HG03457 (cell line): Measurements from ENCODE around the gene KCNJ4.

Experiments
- ATAC-seq: cut with Tn5 transposase; IDR thresholded peaks from one replicate; pipeline ENCODE4 v1.9.1; 2021; ENCODE audit warnings: moderate number of reproducible peaks; ENCODE audit not compliant: unreplicated experiment

Gene KCNJ4

DNA sequence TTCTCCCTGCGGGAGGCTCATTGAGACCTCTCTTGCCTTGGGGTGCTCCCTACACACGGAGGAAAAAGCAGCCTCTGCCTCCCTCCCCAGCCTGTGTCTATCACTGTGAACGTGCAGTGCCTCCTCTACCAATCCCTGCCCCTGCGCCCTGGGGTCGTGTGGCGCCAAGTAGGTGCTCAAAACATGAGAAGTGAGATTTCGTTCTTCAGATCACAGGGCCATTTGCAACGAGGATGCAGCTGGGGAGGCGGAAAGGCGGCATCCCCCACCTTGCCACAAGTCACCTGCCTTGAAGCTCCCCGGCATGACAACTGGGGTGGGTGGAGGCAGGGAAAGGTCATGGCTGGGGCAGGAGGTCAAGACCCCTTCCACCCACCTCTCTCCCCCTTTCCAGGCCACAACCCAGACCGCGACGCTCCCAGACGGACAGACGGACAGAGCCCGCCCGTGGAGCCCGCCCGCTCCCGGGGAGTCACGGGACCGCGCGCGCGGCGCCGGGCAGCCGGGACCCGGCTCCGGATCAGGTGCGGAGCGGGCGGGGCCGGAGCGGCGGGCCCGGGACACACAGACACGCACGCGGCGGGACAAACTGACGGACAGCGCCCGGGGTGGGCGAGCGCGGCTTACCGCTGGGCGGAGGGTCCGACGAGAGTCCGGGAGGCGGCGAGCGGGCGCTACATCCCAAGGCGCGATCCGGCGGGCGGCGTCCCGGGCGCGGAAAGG, 485 bp downstream of the KCNJ4 start:
- no peak for ATAC-seq

DNA sequence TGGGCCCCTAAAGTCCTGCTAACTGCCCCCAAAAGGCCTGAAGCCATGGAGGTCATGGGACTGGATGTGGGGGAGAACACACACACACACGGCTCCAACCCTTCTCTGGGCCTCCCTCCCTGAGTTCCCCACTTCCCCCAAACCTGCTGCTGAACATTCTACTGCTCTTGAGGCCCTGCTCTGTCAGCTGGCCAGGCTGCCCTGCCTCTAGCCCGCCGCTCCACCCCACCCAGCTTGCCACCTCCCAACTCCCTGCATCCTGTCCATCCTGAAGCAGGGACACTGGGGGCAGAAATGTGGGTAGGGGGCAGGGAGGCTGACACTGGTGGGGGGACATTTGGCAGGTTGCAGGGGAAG, 1.0 kb downstream of the KCNJ4 start:
- no peak for ATAC-seq

DNA sequence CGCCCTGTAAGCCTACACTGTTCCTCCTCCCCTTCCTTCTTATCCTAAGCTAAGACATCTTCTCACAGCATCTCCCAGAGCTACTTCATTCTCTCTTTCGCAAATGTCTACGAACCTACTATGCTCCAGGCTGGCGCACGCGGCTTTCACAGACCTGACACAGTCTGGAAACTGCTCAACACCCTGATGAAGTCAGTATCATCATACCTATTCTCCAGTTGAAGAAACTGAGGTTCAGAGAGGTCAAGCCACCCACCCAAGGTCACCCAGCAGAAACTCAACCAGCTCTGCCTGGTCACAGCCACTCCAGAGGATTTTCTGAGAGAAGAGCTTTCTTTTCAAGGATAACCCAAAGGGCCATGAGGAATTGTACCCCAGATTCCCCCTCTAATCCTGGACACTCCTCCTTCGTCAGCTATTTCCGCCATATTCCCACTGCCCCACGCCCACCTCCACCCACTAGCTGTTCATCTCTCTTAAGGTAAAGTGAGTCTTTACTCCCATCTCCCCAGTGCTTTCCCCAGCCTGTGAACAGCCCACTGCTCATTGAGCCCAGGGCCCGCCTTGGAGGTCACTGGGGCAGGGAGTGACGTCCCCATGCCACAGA, 1.8 kb downstream of the KCNJ4 start:
- no peak for ATAC-seq

DNA sequence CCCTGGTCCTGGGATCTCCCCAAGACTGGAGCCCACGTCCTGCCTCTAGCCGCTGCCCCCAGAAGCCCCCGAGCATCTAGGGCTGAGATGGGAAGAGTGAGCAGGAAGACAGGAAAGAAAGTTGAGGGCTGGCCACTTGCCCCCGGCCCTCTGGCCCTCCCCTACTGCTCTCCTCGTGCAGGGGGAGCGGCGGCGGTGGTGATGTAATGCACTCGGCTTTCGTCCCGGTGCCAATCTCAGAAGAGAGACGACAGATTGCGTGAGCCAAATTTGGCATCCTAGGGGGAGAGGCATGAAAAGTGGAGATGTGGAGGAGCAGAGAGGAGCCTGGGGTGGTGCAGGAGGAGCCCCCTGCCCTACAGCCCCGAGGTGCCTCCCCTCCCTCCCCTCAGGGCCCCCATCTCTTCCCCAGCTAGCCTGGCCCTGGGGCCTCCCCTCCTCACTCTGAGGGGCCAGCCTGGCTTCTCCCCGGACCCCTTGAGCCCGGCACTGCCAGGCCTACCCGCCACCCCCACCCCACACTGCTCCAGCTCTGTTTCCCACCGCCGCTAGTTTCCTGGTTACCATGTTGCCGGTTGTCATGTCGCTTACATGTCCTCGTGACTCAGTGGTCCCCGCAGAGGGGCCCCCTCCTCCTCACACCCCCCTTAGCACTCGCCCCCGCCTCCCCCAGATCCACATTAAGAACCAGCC, 2.5 kb downstream of the KCNJ4 start:
- no peak for ATAC-seq

DNA sequence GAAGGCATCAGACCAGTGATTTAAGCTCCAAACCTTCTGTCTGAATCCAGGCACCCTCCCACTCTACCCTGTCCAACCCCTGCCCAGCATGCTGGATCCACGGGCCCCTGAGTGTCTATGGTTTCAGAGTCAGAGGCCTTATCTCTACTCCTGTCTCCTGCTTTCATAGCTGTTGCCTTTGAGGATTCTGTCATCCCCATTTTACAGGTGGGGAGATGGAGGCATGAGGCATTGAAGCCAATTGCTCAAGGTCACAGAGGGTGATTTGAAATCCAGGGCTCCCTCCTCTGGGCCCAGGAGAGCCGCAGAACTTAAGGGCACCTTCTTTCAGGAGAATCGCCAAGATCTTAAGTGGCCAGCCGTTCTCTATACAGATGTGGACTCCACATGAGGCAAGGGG, 3.1 kb downstream of the KCNJ4 start:
- no peak for ATAC-seq

GRCh38 chr22:38451404-38451803, 3.6 kb downstream of the KCNJ4 start:
- ATAC-seq = no peak

DNA sequence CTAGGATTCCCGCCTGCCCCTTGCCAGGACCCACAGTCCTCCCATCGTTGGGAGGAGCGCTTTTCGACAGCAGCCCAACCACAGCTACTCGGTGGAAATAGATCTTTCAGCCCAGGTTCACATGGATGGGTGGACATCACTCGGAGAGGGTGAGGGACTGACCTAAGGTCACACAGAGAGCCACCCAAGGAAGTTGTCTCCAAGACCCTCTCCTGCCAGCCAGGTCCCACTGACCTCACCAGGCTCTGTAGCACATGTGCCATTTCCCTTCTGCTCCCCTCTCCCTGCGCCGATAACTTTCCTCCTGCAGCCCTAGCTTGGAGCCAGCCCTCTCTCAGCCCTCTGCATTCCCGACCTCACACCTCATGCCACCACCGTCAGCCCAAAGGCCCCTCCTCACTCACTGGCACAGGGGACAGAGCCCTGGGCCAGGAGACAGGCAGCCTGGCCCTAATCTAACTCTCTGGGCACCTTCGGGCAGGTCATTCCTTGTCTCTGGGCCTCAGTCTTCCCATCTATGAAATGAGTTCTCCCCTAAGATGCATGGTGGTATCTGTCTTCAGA, 4.7 kb downstream of the KCNJ4 start:
- no peak for ATAC-seq

- no peak for ATAC-seq
These were observed 5.2 kb downstream of the KCNJ4 start for GRCh38 chr22:38449776-38450175.

- no peak for ATAC-seq
These were observed 5.9 kb downstream of the KCNJ4 start for GRCh38 chr22:38448945-38449745.

- ATAC-seq = no peak
These were observed 8.9 kb downstream of the KCNJ4 start for GRCh38 chr22:38446018-38446601.

GRCh38 chr22:38444783-38445182, 10.2 kb downstream of the KCNJ4 start:
- ATAC-seq = no peak

GRCh38 chr22:38443628-38444521, 11.1 kb downstream of the KCNJ4 start:
- no peak for ATAC-seq

DNA sequence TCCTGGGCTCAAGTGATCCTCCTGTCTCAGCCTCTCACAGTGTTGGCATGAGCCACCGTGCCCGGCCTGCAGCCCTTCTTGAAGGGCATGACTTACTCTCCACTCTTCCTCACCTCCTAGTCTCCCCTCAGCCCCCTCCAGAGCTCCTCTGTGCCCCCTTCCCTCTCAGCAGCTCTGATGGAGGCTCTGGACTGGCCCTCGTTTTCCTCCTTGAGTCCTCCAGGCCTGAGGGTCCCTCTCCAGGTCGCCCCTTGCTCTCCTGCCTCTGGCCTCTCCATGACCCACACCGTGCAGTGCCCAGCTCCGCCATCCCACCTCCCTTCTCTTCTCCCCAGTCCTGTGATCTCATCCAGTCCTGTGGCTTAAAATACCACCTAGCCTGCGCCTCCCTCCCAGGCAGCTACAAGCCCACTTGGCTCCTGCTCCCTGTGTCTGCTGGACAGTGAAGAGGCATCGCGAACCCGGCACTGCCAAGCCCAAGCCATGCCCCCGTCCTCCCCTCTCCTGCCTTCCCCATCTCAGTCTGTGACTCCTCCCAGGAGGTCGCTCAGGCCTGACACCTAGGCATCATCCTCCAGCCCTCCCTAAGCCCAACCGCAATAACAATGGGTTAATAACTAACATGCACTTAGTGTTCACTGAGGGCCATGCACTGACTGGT, 11.9 kb downstream of the KCNJ4 start:
- ATAC-seq = no peak

- ATAC-seq = no peak
These were observed 13.2 kb downstream of the KCNJ4 start for GRCh38 chr22:38441620-38442287.

DNA sequence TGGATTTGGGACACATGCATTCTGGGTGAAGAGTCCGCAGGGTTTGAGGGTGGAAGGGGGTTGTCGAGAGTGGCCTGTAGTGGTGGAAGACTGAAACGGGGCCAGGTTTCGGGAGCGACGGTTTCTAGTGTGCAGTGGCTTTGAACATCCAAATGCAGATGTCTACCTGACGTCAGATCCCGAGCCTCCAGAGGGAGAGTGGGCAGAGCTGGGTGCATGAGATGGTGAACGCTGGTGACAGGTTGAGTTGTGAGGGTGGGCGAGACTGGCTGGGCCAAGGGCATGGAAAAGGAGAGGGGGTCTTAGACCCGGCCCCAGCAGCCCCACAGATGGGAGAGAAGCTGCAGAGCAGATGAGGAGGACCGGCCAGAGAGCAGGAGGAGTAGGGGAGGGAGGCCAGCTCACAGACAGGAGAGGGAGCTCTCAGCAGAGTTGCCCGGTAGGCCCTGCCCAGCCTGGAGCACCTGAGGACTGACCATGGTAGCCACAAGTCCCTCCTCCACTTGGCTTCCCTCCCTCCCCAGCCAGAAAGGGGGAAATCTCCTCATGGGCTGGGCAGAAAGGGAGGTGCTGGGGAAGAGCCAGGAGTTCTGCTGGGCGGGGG, 14.2 kb downstream of the KCNJ4 start:
- ATAC-seq = no peak

- ATAC-seq = no peak
These were observed 17.6 kb downstream of the KCNJ4 start for GRCh38 chr22:38437416-38437815.

DNA sequence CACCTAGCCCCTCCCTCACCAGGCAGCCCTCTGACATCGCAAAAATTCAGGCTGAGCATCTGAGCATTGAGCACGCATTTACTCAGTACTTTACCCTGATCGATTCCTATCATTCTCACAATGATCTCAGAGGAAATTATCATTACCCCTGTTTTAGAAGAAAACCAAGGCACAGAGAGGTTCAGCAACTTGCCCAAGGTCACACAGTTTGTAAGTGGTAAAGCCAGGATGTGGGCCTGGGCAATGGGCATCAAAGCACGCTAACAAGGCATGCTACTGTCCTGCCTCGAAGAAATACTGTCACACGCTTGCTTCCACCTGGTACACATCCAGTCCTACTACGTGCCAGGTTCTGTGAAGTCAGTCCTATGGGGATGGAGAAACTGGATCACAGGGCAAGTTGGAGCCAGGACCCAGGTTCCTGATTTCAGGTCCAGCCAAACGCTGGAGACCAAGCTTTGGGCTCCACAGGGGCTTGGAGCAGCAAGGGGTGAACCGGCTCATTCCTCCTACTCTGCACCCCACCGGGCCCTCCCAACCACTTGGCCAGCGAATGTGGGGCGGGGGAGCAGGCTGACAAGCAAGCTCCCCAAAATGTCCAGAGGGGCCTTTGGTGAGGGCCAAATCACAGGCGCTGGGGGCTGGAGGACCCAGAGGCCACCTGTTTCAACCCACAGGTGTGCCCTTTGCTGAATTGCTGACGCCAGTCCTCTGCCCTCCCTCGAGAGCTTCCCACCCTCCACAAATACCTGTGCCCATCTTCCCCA, 18.2 kb downstream of the KCNJ4 start:
- ATAC-seq = no peak

- ATAC-seq = no peak
These were observed 19.0 kb downstream of the KCNJ4 start for GRCh38 chr22:38435965-38436364.
